ENCODE measurements around the gene EIF2B4.

GRCh38 chr2:27376866-27377617 is 6.9 kb upstream of the EIF2B4 start:
- no peak for TF ChIP-seq ZNF776 (tag by site-specific recombination; IDR thresholded peaks at IDR 0.05; ENCODE audit: borderline replicate concordance)
- TF ChIP-seq, protein P1, sequence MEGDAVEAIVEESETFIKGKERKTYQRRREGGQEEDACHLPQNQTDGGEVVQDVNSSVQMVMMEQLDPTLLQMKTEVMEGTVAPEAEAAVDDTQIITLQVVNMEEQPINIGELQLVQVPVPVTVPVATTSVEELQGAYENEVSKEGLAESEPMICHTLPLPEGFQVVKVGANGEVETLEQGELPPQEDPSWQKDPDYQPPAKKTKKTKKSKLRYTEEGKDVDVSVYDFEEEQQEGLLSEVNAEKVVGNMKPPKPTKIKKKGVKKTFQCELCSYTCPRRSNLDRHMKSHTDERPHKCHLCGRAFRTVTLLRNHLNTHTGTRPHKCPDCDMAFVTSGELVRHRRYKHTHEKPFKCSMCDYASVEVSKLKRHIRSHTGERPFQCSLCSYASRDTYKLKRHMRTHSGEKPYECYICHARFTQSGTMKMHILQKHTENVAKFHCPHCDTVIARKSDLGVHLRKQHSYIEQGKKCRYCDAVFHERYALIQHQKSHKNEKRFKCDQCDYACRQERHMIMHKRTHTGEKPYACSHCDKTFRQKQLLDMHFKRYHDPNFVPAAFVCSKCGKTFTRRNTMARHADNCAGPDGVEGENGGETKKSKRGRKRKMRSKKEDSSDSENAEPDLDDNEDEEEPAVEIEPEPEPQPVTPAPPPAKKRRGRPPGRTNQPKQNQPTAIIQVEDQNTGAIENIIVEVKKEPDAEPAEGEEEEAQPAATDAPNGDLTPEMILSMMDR (tag by site-specific recombination; IDR thresholded peaks at IDR 0.05), result no peak
- no peak for TF ChIP-seq ZNF274 (IDR thresholded peaks at IDR 0.05; ENCODE audit: low read length)
- TF ChIP-seq ZNF274 (tag by site-specific recombination; IDR thresholded peaks at IDR 0.05; ENCODE audit: borderline replicate concordance), result no peak
- no peak for TF ChIP-seq SCRT2 (tag by site-specific recombination; IDR thresholded peaks at IDR 0.05)
- no peak for TF ChIP-seq ZBTB1 (tag by site-specific recombination; IDR thresholded peaks at IDR 0.05)
- no peak for TF ChIP-seq ZNF624 (tag by site-specific recombination; IDR thresholded peaks at IDR 0.05)

Data from HEK293 (cell line).